ENCODE results near the gene GRID2. TPM values are rescaled to one million over a fixed set of nuclear protein-coding genes. Genes with fewer than 3 reads are reported as not detected.
"Not testable (repeated sequence)": the region's sequence is repeated elsewhere in the genome, so short reads cannot be mapped to it uniquely, and the experiment has no call there.

GRID2 gene
- total RNA-seq, 6 experiments from 2014 or later: not detected

DNA sequence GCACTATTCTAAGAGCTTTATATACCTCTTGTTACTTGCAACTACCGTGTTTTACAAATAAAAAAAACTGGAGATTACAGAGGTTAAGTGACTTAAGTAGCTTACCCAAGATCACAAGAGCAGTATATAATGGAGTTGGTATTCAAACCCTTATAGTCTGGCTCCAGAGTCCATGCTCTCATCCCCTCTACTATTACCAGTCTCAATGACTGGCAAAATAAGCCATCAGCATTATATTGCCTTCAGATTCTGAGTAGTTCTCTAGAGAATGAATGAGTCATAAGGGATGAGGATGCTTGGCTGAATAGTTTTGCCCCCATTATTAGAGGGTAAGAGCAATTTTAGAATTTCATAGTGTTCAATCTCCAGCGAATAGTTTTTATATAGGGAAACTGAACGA, 1354.7 kb downstream of the GRID2 start:
- Histone ChIP-seq H3K4me3 (no peak overlapping the region), H3K4me1 (no peaks in the 10 kb centered on the region), H3K27ac (no peak overlapping the region), H3K27me3 (no peaks in the 10 kb centered on the region), H3K9me3 (no peaks in the 10 kb centered on the region), H3K36me3 (no peaks in the 10 kb centered on the region)
- intact Hi-C loops (cut with DNase I): no loop called here
- TF ChIP-seq POLR2A (IDR thresholded peaks at IDR 0.05): no peak
- WGBS (ENCODE audit: insufficient coverage, low coverage, low lambda C conversion rate, missing lambda C conversion rate): 66% methylated on average over 3 of the region's 3 CpGs
- DNase-seq (no peak), ATAC-seq (no peak)

DNA sequence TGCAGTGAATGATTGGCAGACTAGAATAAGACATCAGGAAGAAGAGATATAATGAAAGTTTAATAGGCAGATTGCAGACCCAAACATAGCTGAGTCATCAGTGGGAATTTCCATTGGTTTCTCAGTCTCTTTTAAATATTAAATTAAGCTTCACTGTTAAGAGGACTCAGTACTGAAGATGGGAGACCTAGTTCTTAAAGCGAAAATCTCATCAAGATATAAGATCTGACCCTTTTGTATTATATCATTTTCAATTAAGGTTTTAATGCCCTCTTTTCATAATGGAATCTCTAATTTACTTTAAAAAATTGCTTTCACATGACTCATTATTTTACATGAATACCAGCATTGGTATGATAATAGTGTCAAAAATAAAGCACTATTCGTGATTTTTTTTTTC, 1355.9 kb downstream of the GRID2 start:
- 41% methylated on average over 2 of the region's 2 CpGs for WGBS (ENCODE audit: insufficient coverage, low coverage, low lambda C conversion rate, missing lambda C conversion rate)
- Histone ChIP-seq H3K36me3 (no peaks in the 10 kb centered on the region), H3K9me3 (no peaks in the 10 kb centered on the region), H3K27me3 (no peaks in the 10 kb centered on the region), H3K4me3 (no peak overlapping the region), H3K27ac (no peak overlapping the region), H3K4me1 (no peaks in the 10 kb centered on the region)
- no peak for TF ChIP-seq POLR2A (IDR thresholded peaks at IDR 0.05)
- TF ChIP-seq, protein P1, sequence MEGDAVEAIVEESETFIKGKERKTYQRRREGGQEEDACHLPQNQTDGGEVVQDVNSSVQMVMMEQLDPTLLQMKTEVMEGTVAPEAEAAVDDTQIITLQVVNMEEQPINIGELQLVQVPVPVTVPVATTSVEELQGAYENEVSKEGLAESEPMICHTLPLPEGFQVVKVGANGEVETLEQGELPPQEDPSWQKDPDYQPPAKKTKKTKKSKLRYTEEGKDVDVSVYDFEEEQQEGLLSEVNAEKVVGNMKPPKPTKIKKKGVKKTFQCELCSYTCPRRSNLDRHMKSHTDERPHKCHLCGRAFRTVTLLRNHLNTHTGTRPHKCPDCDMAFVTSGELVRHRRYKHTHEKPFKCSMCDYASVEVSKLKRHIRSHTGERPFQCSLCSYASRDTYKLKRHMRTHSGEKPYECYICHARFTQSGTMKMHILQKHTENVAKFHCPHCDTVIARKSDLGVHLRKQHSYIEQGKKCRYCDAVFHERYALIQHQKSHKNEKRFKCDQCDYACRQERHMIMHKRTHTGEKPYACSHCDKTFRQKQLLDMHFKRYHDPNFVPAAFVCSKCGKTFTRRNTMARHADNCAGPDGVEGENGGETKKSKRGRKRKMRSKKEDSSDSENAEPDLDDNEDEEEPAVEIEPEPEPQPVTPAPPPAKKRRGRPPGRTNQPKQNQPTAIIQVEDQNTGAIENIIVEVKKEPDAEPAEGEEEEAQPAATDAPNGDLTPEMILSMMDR (IDR thresholded peaks at IDR 0.05): no peak
- intact Hi-C loops (cut with DNase I): no loop called here
- ATAC-seq: no peak
- no peak for DNase-seq

DNA sequence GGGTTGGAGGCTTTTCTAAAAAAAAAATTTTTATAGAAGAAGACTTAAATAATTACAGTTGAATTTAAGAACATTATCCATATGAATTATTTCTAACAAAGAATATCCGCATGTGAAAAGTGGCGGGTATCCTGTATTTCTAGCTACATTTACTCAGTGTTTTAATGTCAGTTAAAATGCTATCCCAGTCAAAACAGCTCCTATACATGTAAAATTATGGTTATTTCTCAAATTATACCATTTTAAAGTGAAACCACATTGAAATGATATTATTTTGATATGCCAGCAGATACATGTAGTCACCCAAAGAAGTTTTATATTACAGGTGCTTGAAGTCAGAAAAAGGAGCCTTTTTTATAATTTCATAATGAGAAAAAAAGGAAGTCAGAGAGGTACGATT, 1356.3 kb downstream of the GRID2 start:
- no peaks in the 10 kb centered on the region for H3K4me1 ChIP-seq
- 54% methylated on average over 3 of the region's 3 CpGs for WGBS (ENCODE audit: insufficient coverage, low coverage, low lambda C conversion rate, missing lambda C conversion rate)
- no peaks in the 10 kb centered on the region for H3K36me3 ChIP-seq
- H3K4me3 ChIP-seq: no peak overlapping the region
- intact Hi-C loops (cut with DNase I): no loop called here
- ATAC-seq: no peak
- TF ChIP-seq, protein P1 (IDR thresholded peaks at IDR 0.05): no peak
- no peak for TF ChIP-seq POLR2A (IDR thresholded peaks at IDR 0.05)
- no peaks in the 10 kb centered on the region for H3K27me3 ChIP-seq
- no peaks in the 10 kb centered on the region for H3K9me3 ChIP-seq
- H3K27ac ChIP-seq: no peak overlapping the region
- no peak for DNase-seq

DNA sequence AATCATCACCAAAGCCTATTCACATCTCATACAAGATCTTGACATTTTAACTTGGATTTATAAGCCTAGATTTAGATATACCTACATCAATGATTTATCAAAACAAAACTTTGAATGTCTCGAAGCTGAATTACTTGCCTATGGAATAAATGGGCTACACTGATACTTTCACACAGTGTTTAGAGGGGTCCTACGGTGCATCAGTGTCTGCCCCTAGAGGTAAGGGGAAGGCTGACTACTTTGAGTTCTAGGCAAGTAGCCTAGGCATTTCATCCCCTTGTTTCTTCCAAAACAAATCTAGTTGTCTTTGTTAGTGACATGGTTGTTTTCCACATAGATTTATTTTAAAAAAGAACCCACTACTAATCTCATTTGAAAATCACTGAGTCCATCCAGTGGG, 1366.7 kb downstream of the GRID2 start:
- WGBS (ENCODE audit: insufficient coverage, low coverage, low lambda C conversion rate, missing lambda C conversion rate): 34% methylated on average over 2 of the region's 2 CpGs
- no peaks in the 10 kb centered on the region for H3K36me3 ChIP-seq
- H3K27ac ChIP-seq: no peak overlapping the region
- DNase-seq (no peak), ATAC-seq (no peak)
- H3K4me3 ChIP-seq: no peak overlapping the region
- intact Hi-C loops (cut with DNase I): no loop called here
- no peaks in the 10 kb centered on the region for H3K4me1 ChIP-seq
- no peaks in the 10 kb centered on the region for H3K9me3 ChIP-seq
- TF ChIP-seq POLR2A (IDR thresholded peaks at IDR 0.05): no peak
- TF ChIP-seq, protein P1 (IDR thresholded peaks at IDR 0.05): no peak
- no peaks in the 10 kb centered on the region for H3K27me3 ChIP-seq

DNA sequence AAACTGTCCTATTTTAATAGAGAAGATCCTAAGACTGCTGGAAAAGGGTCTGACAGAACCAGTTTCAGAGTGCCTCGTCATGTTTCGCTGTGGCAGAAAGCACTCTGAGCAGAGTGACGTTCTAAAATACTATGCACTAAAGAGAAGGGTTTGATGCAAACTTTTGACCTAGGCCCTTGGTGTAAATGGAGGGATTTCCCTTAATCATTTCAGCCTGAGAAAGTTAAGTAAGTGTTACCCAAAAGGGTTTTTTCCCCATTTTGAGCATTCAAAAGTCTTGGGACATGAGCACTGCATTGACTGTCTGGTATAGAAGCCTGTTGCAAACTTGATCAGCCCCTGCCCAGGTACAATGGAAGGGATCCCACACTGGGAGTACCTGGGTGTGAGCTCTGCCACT, 1367.3 kb downstream of the GRID2 start:
- ATAC-seq: no peak
- H3K36me3 ChIP-seq: no peaks in the 10 kb centered on the region
- no peaks in the 10 kb centered on the region for H3K27me3 ChIP-seq
- WGBS (ENCODE audit: insufficient coverage, low coverage, low lambda C conversion rate, missing lambda C conversion rate): 51% methylated on average over 3 of the region's 3 CpGs
- intact Hi-C loops (cut with DNase I): no loop called here
- no peak for DNase-seq
- TF ChIP-seq POLR2A (IDR thresholded peaks at IDR 0.05): no peak
- TF ChIP-seq, protein P1 (IDR thresholded peaks at IDR 0.05): no peak
- H3K4me3 ChIP-seq: no peak overlapping the region
- H3K9me3 ChIP-seq: no peaks in the 10 kb centered on the region
- no peaks in the 10 kb centered on the region for H3K4me1 ChIP-seq
- H3K27ac ChIP-seq: no peak overlapping the region

DNA sequence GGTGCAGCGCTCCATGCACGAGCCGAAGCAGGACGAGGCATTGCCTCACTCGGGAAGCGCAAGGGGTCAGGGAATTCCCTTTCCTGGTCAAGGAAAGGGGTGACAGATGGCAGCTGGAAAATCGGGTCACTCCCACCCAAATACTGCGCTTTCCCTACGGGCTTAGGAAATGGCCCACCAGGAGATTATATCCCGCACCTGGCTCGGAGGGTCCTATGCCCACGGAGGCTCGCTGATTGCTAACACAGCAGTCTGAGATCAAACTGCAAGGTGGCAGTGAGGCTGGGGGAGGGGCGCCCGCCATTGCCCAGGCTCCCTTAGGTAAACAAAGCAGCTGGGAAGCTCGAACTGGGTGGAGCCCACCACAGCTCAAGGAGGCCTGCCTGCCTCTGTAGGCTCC, 1373.2 kb downstream of the GRID2 start:
- H3K9me3 ChIP-seq; H3K27me3 ChIP-seq; H3K27ac ChIP-seq; DNase-seq; H3K36me3 ChIP-seq; H3K4me1 ChIP-seq; H3K4me3 ChIP-seq; intact Hi-C loops (cut with DNase I); ATAC-seq: not testable (repeated sequence)
- WGBS (ENCODE audit: insufficient coverage, low coverage, low lambda C conversion rate, missing lambda C conversion rate): 40% methylated on average over 4 of the region's 16 CpGs
